C1 segment of cervical spinal cord (tissue), 14 donors: ENCODE results near the gene TMC3.
A peak's percentile ranks its signal among the peaks of the same experiment; 100 is the strongest.
"Not testable (repeated sequence)": the region's sequence is repeated elsewhere in the genome, so short reads cannot be mapped to it uniquely, and the experiment has no call there.

Experiments used
- DNase-seq, 14 donors: peaks; one replicate each; lab custom pipeline; 2025; lab: John Stamatoyannopoulos, UW

TMC3 gene

GRCh38 chr15:81384891-81385720 lies 11.1 kb upstream of the TMC3 start:
- DNase-seq: no peak

- DNase-seq: no peak
Measured at GRCh38 chr15:81381720-81382119, 7.7 kb upstream of the TMC3 start.

- no peak for DNase-seq
Measured at GRCh38 chr15:81380668-81381067, 6.7 kb upstream of the TMC3 start.

DNA sequence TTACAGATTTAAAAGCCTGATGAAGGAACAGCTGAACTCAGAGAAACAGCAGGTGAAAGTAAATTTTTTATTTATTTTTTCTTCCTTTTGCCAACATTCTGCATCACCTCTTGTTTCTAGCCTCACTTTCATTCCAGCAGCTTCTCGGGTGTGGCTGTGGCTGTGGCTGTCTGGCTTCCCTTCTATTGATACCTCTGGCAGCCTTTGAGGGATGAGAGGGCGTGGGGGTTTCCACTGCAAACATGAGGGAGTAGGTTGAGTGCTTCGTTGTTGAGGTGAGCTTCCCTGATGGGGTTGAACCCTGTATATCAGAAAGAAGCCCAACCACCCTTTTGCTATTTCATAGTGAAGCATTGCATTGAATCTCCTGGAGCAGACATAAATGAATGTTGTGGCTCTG lies 6.2 kb upstream of the TMC3 start:
- DNase-seq: no peak

GRCh38 chr15:81379269-81379668 lies 5.3 kb upstream of the TMC3 start:
- DNase-seq: no peak

DNA sequence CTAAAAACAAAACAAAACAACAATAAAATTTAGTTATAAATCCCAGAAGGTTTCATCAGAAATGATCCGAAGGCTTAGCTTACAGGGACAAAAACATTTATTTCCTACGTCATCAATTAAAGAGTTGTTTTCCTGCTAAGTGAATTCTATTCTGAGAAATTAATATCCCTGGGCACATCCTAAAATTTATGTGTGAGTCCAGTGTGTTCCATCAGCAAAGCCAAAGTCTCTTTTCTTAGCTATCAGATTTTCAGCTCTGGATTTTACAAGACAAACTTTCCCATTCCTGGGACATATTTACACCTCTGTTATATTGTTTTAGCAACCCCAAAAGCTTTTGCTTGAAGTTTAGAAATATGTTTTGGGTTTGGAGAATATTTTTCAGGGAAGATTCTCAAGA lies 4.4 kb upstream of the TMC3 start:
- no peak for DNase-seq

DNA sequence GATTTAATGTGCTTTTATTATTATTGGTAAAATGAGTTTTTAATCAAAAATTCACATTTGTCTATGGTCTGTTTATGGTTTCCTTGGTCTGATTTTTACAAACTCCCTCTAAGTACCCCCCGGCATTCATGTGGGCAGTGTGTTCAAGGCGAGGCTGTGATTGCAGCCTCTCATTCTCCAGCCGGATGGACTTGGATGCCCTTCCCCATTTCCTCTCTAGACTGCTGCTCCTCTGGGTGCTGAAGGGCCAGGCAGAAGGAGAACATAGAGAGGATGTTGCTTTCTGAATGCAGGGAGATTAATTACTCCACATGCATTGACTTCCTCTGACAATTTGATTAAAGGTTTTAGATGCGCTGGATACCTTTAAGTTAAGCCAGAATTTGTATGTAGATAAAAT lies 3.9 kb upstream of the TMC3 start:
- DNase-seq: no peak

DNA sequence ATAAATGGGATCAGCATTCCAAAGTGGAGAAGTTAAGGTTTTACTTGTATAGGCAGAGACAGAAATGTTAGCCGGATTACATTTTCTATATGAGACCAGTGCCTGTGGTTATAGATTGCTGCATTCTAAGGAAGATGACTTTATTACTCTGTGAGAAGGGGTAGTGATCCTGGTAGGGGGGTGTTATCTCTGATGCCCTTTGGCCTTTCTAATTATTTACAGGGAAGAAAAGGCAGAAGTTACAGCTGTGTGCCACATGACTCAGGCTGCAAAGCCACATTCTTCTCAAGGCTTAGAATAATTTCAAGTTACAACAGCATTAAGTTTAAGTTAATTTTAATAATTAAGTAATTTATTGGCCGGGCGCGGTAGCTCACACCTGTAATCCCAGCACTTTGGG lies 2.2 kb upstream of the TMC3 start:
- DNase-seq: no peak

- DNase-seq: peak in 1 of 14 donors; percentile 48
Measured at GRCh38 chr15:81375461-81375860, 1.4 kb upstream of the TMC3 start.

DNA sequence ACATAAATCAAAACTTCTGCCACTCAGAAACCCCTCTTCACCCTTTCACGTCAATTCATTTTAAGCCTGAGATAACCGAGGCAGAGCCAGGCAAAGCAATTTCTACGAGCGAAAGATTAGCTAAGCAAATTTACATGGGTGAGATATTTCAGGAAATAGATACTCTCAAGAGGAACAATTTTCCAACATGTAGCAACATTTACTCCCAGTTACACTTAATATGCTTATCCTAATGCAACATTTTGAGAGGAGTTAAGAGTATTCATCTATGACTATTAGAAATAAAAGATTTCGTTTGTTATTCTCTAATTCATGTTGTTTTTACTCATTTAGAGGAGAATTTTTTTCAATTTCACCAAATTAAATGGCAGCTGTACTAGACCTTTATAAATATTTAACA lies 837 bp downstream of the TMC3 start:
- no peak for DNase-seq

- no peak for DNase-seq
Measured at GRCh38 chr15:81372575-81372974, 1.4 kb downstream of the TMC3 start.

DNA sequence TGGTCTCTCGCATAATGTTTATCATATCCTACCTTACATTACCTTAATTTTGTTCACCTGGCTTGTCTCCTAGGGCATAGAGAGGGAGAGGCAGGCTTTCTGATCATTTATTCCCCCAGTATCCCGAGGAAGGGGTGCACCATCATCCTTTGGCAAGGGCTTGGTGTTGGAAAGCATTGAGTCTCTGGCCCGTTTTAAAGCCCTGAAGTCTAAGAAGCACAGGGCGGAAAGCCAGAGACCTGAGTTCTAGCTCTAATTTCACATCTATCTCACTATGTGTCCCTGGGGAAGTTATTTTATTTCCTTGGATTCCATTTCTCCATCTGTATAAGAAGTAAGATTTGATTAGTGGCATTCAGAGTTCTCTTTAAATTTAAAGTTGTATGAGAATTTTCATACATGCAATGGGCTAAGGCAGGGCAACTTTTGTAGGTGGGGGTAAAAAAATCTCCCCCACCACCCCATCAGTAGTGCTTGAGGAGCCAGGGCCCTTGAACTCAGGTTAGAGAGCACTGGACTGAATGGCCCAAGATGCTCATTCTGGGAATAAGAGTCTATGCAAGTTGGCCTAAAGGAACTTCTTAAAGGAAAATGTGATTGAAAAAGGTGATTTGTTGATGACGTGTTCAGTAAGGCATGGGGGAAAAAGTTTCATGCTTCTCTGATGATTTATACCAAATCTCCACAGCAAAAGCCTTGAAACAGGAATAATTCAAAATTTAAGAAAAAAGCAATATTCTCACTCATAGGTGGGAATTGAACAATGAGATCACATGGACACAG lies 10.1 kb downstream of the TMC3 start:
- no peak for DNase-seq

DNA sequence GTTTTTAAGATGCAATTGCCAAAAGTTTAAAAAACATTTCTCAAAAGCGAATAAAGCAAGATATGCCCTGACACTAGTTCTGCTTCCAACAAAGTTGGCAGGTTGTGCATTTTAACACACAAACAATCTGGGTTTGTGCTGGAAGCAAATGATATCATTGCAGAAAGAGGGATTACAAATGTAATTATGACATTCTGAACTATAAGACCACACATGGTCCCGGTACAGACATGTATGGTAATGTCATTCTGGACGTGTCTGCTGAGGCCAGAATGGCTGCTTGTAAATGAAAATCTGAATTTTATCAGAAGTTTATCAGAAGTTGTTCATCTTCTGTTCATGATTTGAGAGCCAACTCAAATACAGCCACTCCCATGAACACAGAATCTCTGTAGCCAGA lies 10.7 kb downstream of the TMC3 start:
- no peak for DNase-seq

DNA sequence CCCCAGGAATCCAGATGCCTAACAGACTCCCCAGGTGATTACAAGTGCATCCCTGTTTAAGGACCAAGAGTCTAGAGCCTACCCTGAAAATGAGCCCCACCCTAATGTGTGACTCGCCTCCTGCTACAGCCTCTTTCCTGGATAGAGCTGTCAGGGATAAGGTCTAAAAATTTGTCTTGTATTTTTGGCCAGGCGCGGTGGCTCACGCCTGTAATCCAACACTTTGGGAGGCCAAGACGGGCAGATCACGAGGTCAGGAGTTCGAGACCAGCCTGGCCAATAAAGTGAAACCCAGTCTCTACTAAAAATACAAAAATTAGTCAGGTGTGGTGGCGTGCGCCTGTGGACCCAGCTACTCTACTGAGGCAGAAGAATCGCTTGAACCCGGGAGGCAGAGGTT lies 11.2 kb downstream of the TMC3 start:
- DNase-seq: no peak

DNA sequence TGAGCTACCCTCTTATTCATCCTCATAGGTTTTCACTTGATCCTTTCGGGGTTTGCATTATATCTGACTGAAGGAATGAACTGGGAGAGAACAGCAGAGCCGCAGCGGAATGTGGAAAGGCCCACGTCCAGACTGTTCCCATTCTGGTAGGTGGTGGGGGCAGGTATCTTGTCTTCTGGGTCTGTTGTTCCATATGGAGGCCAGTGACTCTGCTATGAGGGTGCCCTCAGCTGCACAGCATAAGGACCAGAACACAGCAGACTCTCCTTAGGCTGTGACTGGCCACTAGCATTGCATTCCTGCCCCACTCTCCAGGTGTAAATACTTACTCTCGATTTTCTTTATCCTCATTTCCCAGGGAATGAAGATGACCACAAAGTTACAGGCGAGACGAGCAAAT lies 12.1 kb downstream of the TMC3 start:
- no peak for DNase-seq

DNA sequence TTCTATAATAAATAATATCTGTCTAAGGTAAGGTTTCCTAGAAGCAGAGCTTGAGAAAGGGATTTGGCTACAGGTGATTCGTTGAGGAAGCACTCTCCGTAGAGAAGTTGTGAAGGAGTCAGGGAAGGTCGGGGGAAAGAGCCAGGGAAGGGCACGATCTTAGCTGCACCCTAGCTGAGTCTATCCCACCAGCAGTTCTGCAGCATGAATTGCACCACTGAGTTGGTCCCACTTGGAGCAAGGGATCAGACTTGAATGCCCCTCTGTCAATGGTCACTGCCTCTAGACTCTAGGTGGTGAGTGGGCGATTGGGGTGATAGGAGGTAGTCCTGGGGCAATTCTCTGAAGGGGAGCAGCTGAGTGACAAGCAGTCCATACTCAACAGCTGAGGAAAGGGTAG lies 13.5 kb downstream of the TMC3 start:
- no peak for DNase-seq

DNA sequence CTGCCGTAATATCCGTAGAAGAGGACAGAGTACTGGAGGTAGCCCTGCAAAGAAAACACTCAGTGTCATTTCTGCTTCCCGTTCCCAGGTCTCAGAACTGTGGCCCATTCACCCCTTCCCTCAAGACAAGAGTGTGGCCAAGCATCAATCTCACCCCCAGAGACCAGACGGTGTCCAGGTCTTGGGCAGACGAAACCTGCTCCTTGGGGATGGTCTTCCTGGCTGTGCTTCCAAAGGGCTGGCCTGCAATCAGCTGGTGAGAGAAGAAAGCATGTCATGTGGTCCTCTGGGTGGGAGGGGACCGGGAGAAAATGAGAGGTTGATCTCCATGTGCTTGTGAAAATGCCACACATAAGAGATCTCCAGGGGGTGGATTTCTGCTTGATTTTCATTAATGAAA lies 15.8 kb downstream of the TMC3 start:
- peak in 1 of 14 donors; percentile 11 for DNase-seq

DNA sequence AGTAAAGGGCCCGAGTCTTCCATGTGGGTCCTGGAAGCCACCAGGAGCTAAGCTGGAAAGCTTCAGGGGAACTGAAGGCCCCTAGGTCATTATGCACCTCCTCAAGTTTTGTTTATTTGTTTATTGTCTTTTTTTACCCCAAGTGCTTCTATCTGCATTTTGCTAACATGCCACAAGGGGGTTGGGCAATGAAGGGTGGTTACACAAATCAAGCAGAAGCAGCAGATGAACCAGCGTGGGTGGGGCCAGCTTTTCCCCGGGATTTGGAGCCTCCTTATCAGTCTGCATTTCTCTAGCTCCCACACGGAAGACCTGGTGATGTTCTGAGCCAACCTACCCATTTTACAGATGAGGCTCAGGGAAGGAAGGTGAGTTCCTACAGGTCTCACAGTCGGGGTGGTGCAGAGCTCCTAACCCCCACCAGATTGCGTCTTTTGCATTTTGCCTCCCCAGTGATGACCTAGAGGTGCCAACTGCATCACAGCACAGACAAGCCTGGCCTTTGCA lies 16.8 kb downstream of the TMC3 start:
- no peak for DNase-seq

- no peak for DNase-seq
Measured at GRCh38 chr15:81356252-81356651, 17.8 kb downstream of the TMC3 start.

DNA sequence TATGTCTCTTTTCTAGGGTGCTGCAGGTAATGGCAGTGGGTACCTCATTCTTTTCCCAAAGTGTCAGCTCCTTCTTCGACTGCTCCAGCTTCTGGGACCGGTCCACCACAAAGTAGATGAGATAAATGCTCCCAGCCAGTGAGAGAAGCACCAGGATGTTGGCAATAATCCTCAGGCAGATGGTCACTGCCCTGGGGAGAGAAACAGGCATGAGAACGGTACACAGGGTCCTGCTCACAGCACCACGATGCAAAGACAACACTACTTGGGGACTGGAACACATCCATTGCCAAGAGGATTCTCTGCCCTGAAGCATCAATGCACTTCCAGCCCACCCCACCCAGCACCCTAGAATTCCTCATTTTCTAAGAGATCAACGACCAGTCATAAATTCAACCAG lies 22.4 kb downstream of the TMC3 start:
- DNase-seq: peak in 3 of 14 donors; percentile 14 to 96 (median 20)

- DNase-seq: no peak
Measured at GRCh38 chr15:81349271-81349670, 24.7 kb downstream of the TMC3 start.

DNA sequence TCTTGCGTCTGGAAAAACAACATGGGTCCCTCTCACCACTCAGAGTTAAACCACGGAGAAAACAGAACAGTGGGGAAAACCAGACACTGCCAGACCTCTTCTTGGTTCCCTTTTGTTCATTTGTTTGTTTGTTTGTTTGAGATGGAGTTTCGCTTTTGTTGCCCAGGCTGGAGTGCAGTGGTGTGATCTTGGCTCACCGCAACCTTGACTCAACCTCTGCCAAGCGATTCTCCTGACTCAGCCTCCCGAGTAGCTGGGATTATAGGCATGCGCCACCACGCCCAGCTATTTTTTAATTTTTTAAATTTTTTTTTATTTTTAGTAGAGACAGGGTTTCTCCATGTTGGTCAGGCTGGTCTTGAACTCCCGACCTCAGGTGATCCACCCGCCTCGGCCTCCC lies 25.3 kb downstream of the TMC3 start:
- DNase-seq: not testable (repeated sequence)

- DNase-seq: no peak
Measured at GRCh38 chr15:81347910-81348309, 26.1 kb downstream of the TMC3 start.
